Measurements from ENCODE around the gene LEFTY2.
"Not testable (repeated sequence)": the region's sequence is repeated elsewhere in the genome, so short reads cannot be mapped to it uniquely, and the experiment has no call there.

The LEFTY2 gene

GRCh38 chr1:225906467-225906866 lies 34.6 kb downstream of the LEFTY2 start:
- DNase-seq (ENCODE audit: low read depth, low spot score), result no peak

- no peak for DNase-seq (ENCODE audit: low read depth, low spot score)
Measured at GRCh38 chr1:225903623-225904022, 37.4 kb downstream of the LEFTY2 start.

DNA sequence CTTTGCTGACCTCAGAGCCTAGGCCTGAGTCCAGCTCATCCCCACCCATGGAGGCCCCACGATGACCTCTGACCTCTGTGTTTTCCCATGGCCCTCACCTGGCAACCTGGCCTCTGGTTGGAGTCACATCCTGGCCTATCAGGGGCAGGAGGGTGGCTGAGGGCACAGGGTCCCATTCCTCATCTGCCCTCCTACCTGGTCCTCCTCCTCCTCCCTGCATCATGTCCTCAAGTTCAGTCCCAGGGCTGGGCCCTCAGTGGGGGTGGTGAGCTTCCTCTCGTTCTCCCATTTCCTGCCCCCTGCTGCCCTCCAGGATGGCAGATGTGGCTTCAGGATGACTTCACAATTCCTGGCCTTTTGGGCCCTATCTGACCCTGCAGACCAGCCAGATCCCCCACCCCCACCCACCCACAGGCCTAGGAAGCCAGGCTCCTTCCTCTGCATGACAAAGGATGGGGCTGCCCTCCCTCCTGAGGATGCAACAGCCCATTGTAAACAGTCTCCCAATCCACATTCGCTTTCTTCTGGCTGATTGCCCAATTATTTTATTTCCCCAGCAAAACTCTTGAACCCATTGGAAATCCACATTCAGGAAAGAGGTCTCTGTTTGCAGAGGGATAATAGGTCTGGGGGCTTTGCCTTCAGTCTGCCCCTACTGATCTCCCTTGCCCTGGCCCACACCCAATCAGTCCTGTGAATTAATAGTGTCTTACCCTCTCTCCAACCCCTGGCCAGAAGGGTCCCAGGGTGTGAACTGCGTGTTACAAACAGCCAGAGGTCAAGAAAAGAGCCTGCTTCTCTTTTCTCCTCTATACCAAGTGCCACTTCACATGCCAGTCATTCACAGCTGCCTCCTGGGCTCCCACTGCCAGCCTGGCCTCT lies 41.7 kb downstream of the LEFTY2 start:
- DNase-seq (ENCODE audit: low read depth, low spot score), result no peak

GRCh38 chr1:225897595-225898514 lies 43.2 kb downstream of the LEFTY2 start:
- no peak for DNase-seq (ENCODE audit: low read depth, low spot score)

- no peak for DNase-seq (ENCODE audit: low read depth, low spot score)
Measured at GRCh38 chr1:225896937-225897549, 44.0 kb downstream of the LEFTY2 start.

DNA sequence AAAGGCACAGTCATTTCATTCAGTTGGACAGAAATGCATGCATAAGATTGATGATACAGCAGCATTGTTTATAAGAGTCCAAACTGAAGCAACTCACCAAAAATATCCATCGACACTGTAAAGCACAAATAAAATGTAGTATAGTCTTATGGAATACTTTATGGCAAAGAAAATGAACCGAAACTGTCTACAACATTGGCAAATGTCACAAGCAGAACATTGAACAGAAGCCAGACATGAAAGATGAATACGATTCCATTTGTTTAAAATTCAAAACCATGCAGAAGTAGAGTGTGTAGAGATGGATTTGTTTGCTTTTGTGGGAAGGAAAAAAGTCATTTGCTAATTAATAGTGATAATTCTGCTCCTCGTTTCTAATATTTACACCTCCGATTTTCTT lies 44.5 kb downstream of the LEFTY2 start:
- DNase-seq (ENCODE audit: low read depth, low spot score), result no peak

- no peak for DNase-seq (ENCODE audit: low read depth, low spot score)
Measured at GRCh38 chr1:225892307-225892706, 48.7 kb downstream of the LEFTY2 start.

DNA sequence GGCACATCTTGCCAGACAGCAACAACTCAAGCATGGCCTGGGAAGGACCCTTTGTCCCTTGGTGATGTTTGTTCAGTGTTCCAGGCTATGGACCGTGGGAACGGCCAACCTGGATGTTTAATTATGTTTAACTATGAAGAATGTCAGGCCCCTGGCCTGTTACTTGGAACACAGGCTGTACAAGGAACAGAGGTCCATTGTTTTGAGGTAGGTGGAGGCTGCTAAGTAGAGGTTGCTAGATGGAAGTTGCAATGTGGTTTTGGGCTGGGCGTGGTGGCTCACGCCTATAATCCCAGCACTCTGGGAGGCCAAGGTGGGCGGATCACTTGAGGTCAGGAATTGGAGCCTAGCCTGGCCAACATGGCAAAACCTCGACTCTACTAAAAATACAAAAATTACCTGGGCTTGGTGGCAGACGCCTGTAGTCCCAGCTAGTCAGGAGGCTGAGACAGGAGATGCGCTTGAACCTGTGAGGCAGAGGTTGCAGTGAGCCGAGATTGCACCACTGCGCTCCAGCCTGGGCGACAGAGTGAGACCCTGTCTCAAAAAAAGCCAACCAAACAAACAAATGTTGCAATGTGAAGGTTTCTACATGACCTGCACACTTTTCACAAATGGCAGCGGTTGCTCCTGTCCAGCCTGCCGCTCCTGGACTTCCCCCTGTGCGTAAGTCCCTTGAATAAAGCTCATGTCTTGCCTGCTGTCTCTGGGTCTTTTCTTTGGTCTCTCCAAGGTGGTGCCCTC lies 49.6 kb downstream of the LEFTY2 start:
- no peak for DNase-seq (ENCODE audit: low read depth, low spot score)

DNA sequence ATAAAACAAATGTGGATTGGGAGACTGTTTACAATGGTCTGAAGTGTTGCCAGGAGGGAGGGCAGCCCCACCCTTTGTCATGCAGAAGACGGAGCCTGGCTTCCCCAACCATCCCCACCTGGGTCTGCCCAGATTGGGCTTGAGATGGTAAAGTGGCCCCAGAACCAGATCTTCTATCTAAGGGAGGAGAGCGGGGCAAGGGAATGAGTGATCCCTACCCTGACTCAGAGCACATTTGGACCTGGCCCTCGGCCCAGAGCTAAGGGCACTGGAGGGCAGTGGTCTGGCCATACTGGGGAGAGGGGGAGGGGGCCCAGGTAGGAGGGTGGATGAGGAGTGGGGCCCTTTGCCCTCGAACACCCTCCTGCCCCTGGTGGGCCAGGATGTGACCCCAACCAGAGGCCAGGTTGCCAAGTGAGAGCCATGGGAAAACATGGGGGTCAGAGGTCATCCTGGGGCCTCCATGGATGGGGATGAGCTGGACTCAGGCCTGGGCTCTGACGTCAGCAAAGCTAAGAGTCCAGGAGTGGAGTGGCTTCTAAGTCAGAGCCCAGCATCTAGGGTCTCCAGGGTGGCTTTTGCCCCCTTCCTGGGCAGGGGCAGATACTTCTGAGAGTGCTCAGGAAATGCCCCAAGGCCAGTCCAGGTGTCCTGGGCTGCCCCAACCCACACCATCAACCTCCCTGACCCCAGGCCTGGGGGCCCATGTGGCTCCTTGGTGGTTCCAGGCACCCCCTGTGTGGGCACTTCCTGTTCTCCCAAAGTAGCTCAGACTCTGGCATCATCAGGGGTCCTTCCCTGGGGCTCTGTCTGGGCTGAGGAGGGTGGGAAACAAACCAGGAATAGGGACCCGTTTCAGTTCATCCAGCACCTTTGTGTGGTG lies 50.4 kb downstream of the LEFTY2 start:
- DNase-seq (ENCODE audit: low read depth, low spot score), result no peak

DNA sequence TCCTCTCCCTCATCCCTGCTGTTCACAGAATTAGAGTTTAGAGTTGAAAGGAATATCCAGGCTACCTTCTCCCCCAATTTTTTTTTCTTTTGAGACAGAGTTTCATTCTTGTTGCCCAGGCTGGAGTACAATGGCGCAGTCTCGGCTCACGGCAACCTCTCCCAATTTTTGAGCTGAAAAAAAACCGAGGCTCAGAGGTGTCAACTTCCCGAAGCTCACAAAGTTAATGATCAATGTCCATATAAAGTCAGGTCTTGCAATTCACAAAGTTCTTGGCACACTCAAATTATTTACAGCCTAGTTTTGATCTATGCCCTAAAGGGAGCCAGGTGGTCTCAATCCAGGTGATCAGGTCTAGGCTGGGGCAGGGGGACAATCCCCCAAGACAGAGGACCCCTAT lies 51.3 kb downstream of the LEFTY2 start:
- no peak for DNase-seq (ENCODE audit: low read depth, low spot score)

GRCh38 chr1:225888898-225889601 lies 52.0 kb downstream of the LEFTY2 start, which contains the start of gene LEFTY1:
Gene LEFTY1, minus strand, starts transcription at chr1:225889146. Its CDS starts 80 bp downstream, at chr1:225889066.
- no peak for DNase-seq (ENCODE audit: low read depth, low spot score)

GRCh38 chr1:225888289-225888897 lies 52.6 kb downstream of the LEFTY2 start:
- no peak for DNase-seq (ENCODE audit: low read depth, low spot score)

DNA sequence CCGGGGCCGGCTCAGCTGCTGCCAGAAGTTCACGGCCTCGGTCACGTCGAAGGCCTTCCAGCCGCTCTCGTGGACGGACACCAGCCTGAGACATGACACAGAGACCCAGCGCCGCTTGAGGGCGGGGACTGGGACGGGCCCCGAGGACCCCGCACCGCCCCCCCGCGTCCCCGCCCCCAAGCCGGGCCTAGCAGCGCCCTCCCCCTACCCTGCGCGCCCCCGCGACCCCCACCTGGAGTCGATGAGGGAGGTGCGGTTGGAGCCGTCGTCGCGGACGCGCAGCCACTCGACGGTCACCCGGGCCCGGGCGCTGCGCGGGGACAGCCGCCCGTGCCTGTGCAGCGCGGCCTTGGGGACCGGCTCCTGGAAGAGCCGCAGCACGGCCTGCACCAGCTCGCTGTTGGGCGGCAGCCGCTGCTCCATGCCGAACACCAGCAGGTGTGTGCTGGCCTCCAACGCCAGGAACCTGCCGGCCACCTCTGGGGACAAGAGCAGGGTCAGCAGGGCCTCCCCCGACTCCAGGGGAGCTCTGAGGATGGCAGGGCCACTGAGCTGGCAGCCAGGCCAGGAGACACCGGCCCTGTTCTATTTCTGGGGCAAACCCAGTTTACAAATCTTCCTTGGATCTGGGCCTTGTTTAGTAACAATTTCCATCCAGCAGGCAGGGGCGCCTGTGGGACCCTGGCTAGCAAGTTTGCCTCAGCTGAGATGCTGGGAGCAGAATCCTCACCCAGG lies 53.3 kb downstream of the LEFTY2 start:
- not testable (repeated sequence) for DNase-seq (ENCODE audit: low read depth, low spot score)

DNA sequence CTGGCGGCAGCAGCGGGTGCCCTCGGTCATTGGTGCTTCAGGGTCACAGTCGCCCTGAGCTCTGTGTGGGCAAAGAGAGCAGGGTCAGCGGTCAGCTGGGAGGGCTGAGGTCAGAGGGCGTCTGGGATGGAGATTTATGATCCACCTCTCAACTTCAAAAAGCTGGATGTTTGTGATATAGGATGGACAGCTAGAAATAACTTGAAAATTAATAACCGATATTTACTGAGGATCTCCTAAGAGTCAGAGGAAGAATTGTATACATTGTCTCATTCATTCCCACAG lies 54.0 kb downstream of the LEFTY2 start:
- DNase-seq (ENCODE audit: low read depth, low spot score), result no peak

All from brain pericyte (primary cell).